Measurements from ENCODE around the gene GRHL1.

DNA sequence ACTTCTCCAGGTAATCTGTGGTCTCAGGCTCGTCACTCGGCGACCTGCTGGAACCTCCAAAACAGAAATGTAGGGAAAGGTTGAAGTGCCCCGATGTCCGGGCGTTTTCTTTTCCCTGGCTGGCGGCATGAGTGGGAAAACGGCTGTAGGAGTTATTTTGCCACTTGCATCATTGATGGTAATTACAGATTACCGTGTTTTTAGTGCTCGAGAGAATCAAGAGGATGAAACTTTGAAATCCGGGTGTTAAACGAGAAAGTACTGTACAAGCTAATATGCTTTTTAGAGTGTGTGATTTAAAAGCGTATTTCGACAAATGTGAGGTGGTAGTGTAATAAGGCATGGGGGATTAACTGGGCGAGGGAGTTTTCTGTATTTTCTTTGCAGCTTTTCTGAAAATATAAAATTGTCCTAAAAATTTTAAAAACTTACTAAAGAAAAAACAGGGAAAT lies 819 bp downstream of the GRHL1 start:
- TF ChIP-seq NFIC (IDR thresholded peaks at IDR 0.05; ENCODE audit: borderline replicate concordance) (no peak), GABPA (IDR thresholded peaks at IDR 0.05; ENCODE audit: low read depth) (no peak), EZH2phosphoT487 (IDR thresholded peaks at IDR 0.05; ENCODE audit: borderline replicate concordance, low read depth) (no peak), NRF1 (IDR thresholded peaks at IDR 0.05; ENCODE audit: low read depth, low read length) (no peak), TAF1 (IDR thresholded peaks at IDR 0.05; ENCODE audit: borderline replicate concordance, low read depth, low read length) (no peak), SIN3A (IDR thresholded peaks at IDR 0.05; ENCODE audit: borderline replicate concordance, low read depth, low read length) (no peak), MXI1 (IDR thresholded peaks at IDR 0.05; ENCODE audit: low read depth, low read length) (no peak), EP300 (IDR thresholded peaks at IDR 0.05; ENCODE audit: borderline replicate concordance in 1 of 2, low read depth in 1 of 2, low read length in 1 of 2) (no peak), RAD21 (IDR thresholded peaks at IDR 0.05; ENCODE audit: low read length) (no peak)
- TF ChIP-seq, protein P1, sequence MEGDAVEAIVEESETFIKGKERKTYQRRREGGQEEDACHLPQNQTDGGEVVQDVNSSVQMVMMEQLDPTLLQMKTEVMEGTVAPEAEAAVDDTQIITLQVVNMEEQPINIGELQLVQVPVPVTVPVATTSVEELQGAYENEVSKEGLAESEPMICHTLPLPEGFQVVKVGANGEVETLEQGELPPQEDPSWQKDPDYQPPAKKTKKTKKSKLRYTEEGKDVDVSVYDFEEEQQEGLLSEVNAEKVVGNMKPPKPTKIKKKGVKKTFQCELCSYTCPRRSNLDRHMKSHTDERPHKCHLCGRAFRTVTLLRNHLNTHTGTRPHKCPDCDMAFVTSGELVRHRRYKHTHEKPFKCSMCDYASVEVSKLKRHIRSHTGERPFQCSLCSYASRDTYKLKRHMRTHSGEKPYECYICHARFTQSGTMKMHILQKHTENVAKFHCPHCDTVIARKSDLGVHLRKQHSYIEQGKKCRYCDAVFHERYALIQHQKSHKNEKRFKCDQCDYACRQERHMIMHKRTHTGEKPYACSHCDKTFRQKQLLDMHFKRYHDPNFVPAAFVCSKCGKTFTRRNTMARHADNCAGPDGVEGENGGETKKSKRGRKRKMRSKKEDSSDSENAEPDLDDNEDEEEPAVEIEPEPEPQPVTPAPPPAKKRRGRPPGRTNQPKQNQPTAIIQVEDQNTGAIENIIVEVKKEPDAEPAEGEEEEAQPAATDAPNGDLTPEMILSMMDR (IDR thresholded peaks at IDR 0.05): no peak
- TF ChIP-seq, protein P2, sequence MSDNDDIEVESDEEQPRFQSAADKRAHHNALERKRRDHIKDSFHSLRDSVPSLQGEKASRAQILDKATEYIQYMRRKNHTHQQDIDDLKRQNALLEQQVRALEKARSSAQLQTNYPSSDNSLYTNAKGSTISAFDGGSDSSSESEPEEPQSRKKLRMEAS (IDR thresholded peaks at IDR 0.05; ENCODE audit: low read depth): no peak
- TF ChIP-seq, protein P3, sequence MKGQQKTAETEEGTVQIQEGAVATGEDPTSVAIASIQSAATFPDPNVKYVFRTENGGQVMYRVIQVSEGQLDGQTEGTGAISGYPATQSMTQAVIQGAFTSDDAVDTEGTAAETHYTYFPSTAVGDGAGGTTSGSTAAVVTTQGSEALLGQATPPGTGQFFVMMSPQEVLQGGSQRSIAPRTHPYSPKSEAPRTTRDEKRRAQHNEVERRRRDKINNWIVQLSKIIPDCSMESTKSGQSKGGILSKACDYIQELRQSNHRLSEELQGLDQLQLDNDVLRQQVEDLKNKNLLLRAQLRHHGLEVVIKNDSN (IDR thresholded peaks at IDR 0.05; ENCODE audit: borderline replicate concordance, low read depth): no peak
- TF ChIP-seq, protein P4, sequence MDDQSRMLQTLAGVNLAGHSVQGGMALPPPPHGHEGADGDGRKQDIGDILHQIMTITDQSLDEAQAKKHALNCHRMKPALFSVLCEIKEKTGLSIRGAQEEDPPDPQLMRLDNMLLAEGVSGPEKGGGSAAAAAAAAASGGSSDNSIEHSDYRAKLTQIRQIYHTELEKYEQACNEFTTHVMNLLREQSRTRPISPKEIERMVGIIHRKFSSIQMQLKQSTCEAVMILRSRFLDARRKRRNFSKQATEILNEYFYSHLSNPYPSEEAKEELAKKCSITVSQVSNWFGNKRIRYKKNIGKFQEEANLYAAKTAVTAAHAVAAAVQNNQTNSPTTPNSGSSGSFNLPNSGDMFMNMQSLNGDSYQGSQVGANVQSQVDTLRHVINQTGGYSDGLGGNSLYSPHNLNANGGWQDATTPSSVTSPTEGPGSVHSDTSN (IDR thresholded peaks at IDR 0.05): no peak

Measured in SK-N-SH (cell line).